GM12872 (cell line): ENCODE results near the gene FBXO31.

Source experiments
- CTCF ChIP-seq: IDR thresholded peaks from 3 replicates; pipeline ENCODE4 v1.5.1; 2011; ENCODE audit warnings: low read depth, mild to moderate bottlenecking, low read length, moderate library complexity; ENCODE audit not compliant: insufficient read depth

The FBXO31 gene

GRCh38 chr16:87375426-87376135 lies 8.0 kb downstream of the FBXO31 start:
- no peak for TF ChIP-seq CTCF

GRCh38 chr16:87374313-87374712 lies 9.3 kb downstream of the FBXO31 start:
- no peak for TF ChIP-seq CTCF

GRCh38 chr16:87372305-87372704 lies 11.3 kb downstream of the FBXO31 start:
- no peak for TF ChIP-seq CTCF

- TF ChIP-seq CTCF: no peak
Measured at GRCh38 chr16:87371261-87371866, 12.2 kb downstream of the FBXO31 start.

- TF ChIP-seq CTCF: no peak
Measured at GRCh38 chr16:87369796-87370719, 13.5 kb downstream of the FBXO31 start.

- no peak for TF ChIP-seq CTCF
Measured at GRCh38 chr16:87369117-87369765, 14.3 kb downstream of the FBXO31 start.
